GM13976 (cell line): ENCODE data around the gene SEC61B.

ENCODE experiments used
- DNase-seq: peaks from one replicate; pipeline ENCODE4 v3.0.0; 2012; ENCODE audit warnings: low spot score
- CTCF ChIP-seq: IDR thresholded peaks from 2 replicates; pipeline ENCODE4 v1.5.1; 2012; ENCODE audit warnings: borderline replicate concordance, mild to moderate bottlenecking; ENCODE audit not compliant: insufficient read depth; ENCODE audit errors: extremely low read depth, missing control alignments, control extremely low read depth
- in situ Hi-C: fragments of 300-500 bp; cut with MboI; formaldehyde crosslinking; loops from one replicate; pipeline ENCODE4 v1.12.0; 2022; ENCODE audit warnings: low sequenced_read_pairs, mixed read lengths, inconsistent platforms; ENCODE audit not compliant: unreplicated experiment

Gene SEC61B

GRCh38 chr9:99222416-99223270 lies 561 bp downstream of the SEC61B start:
- in situ Hi-C loops: no loop called here
- no peak for DNase-seq
- no peak for TF ChIP-seq CTCF

GRCh38 chr9:99224445-99224844 lies 2.4 kb downstream of the SEC61B start:
- no peak for DNase-seq
- in situ Hi-C loops: no loop called here
- TF ChIP-seq CTCF: no peak

- in situ Hi-C loops: no loop called here
- no peak for DNase-seq
- TF ChIP-seq CTCF: no peak
Measured at GRCh38 chr9:99226054-99226453, 4.0 kb downstream of the SEC61B start.

- no peak for DNase-seq
- no peak for TF ChIP-seq CTCF
- in situ Hi-C loops: no loop called here
Measured at GRCh38 chr9:99230206-99230605, 8.1 kb downstream of the SEC61B start.

- TF ChIP-seq CTCF: peak; percentile 82
- peak; percentile 44 for DNase-seq
- in situ Hi-C loops: no loop called here
Measured at GRCh38 chr9:99231711-99232110, 9.6 kb downstream of the SEC61B start.

- in situ Hi-C loops: no loop called here
- no peak for DNase-seq
- no peak for TF ChIP-seq CTCF
Measured at GRCh38 chr9:99234618-99235017, 12.5 kb downstream of the SEC61B start.

- DNase-seq: no peak
- TF ChIP-seq CTCF: no peak
- in situ Hi-C loops: no loop called here
Measured at GRCh38 chr9:99235069-99235468, 13.0 kb downstream of the SEC61B start.
